Endothelial cell of umbilical vein (primary cell): ENCODE results near the gene MACROH2A2. TPM values are rescaled to one million over a fixed set of nuclear protein-coding genes. Genes with fewer than 3 reads are reported as not detected.

Experiments
- BruUV-seq: library from RNA; stranded (reverse); fragments of 400-500 nt; replicated peaks from 2 replicates; lab custom pipeline; 2021; lab: Mats Ljungman, UMichigan
- CTCF ChIA-PET: fragments of 300-600, 350-600 bp; sonication (Branson Sonifier 250); formaldehyde crosslinking; loops from one replicate; lab custom pipeline; 2021; ENCODE audit warnings: antibody characterized with exemption, inconsistent platforms; lab: Charles Lee
- POLR2A ChIA-PET: fragments of 300-600, 350-600 bp; sonication (Branson Sonifier 250); formaldehyde crosslinking; loops from one replicate; lab custom pipeline; 2021; ENCODE audit warnings: antibody characterized with exemption, inconsistent platforms; lab: Charles Lee
- DNase-seq: peaks from one replicate; pipeline ENCODE4 v3.0.0-alpha.2; 2011; ENCODE audit warnings: low read depth, low spot score
- FAIRE-seq: peaks from 2 replicates; lab custom pipeline; 2011; peaks lifted over from hg19 to GRCh38; lab: Jason Lieb, UNC
- H2AFZ ChIP-seq: 2 replicates; pipeline ENCODE4 v1.6.0; 2012; ENCODE audit warnings: low read depth, low read length, control low read depth, inconsistent platforms
- H3K27ac ChIP-seq: 2 replicates; pipeline ENCODE4 v1.5.1; 2011; ENCODE audit warnings: low read depth, mild to moderate bottlenecking, control low read depth, low read length, moderate library complexity; ENCODE audit not compliant: insufficient read depth
- H3K27me3 ChIP-seq, 2 experiments: 2 replicates each; pipeline versions ENCODE4 v1.6.0 to v1.6.1; 2011; ENCODE audit warnings: low read length in 2 of 2, mixed read lengths in 1 of 2; ENCODE audit not compliant: control insufficient read depth in 2 of 2, insufficient read depth in 2 of 2
- H3K36me3 ChIP-seq, 2 experiments: 2 replicates in 1 of 2; 3 replicates in 1 of 2; pipeline ENCODE4 v1.5.1; 2011; ENCODE audit warnings: low read length in 2 of 2, mild to moderate bottlenecking in 1 of 2, moderate library complexity in 1 of 2; ENCODE audit not compliant: control insufficient read depth in 2 of 2, insufficient read depth in 2 of 2; ENCODE audit errors: extremely low read depth in 1 of 2
- H3K4me1 ChIP-seq: 3 replicates; pipeline ENCODE4 v1.5.1; 2011; ENCODE audit warnings: mild to moderate bottlenecking, low read length; ENCODE audit not compliant: control insufficient read depth, insufficient read depth; ENCODE audit errors: extremely low read depth
- H3K4me2 ChIP-seq: 2 replicates; pipeline ENCODE4 v1.6.1; 2011; ENCODE audit warnings: low read length, control low read depth, mixed read lengths; ENCODE audit not compliant: insufficient read depth
- H3K4me3 ChIP-seq, 3 experiments: fragments of 200-600 bp in 1 of 3; sonication (generic), shearing (Covaris generic) in 1 of 3; replicated peaks in 1 of 3; 2 replicates each; pipeline ENCODE4 v1.5.1; 2011 to 2016; ENCODE audit warnings: control low read depth in 3 of 3, low read length in 3 of 3, mild to moderate bottlenecking in 2 of 3, inconsistent platforms in 1 of 3, low read depth in 1 of 3, moderate library complexity in 1 of 3; ENCODE audit not compliant: insufficient read depth in 1 of 3
- H3K79me2 ChIP-seq: 2 replicates; pipeline ENCODE4 v1.6.0; 2012; ENCODE audit warnings: low read length, inconsistent platforms; ENCODE audit not compliant: control insufficient read depth, insufficient read depth
- H3K9ac ChIP-seq: replicated peaks from 2 replicates; pipeline ENCODE3; 2011; ENCODE audit warnings: low read length, control low read depth; ENCODE audit not compliant: insufficient read depth; ENCODE audit errors: extremely low read depth
- H3K9me1 ChIP-seq: replicated peaks from 3 replicates; pipeline ENCODE4 v1.6.0; 2011; ENCODE audit warnings: mild to moderate bottlenecking, low read length; ENCODE audit not compliant: control insufficient read depth, insufficient read depth; ENCODE audit errors: extremely low read depth
- H3K9me3 ChIP-seq: replicated peaks from 2 replicates; pipeline ENCODE4 v1.5.1; 2012; ENCODE audit warnings: low read length, inconsistent platforms; ENCODE audit not compliant: control insufficient read depth, insufficient read depth
- H4K20me1 ChIP-seq: replicated peaks from 2 replicates; pipeline ENCODE3; 2011; ENCODE audit warnings: mild to moderate bottlenecking, low read length; ENCODE audit not compliant: control insufficient read depth, insufficient read depth; ENCODE audit errors: extremely low read depth
- EZH2 ChIP-seq: IDR thresholded peaks from 2 replicates; pipeline ENCODE4 v1.6.1; 2012; ENCODE audit warnings: borderline replicate concordance, low read depth, mild to moderate bottlenecking, moderate library complexity, low read length, inconsistent platforms; ENCODE audit not compliant: severe bottlenecking
- FOS ChIP-seq: IDR thresholded peaks from 2 replicates; pipeline ENCODE4 v1.6.1; 2011; ENCODE audit warnings: mild to moderate bottlenecking, low read length, moderate library complexity, borderline replicate concordance; ENCODE audit not compliant: insufficient read depth
- GATA2 ChIP-seq: IDR thresholded peaks from 2 replicates; pipeline ENCODE4 v1.7.0; 2011; ENCODE audit warnings: low read depth, mild to moderate bottlenecking, moderate library complexity, mixed read lengths, low read length; ENCODE audit not compliant: insufficient read length, insufficient read depth
- JUN ChIP-seq: IDR thresholded peaks from 2 replicates; pipeline ENCODE4 v1.6.1; 2011; ENCODE audit warnings: borderline replicate concordance, low read depth; ENCODE audit not compliant: insufficient read length, insufficient read depth
- MYC ChIP-seq: IDR thresholded peaks from one replicate; pipeline ENCODE4 v1.6.1; 2011; ENCODE audit warnings: mild to moderate bottlenecking, low read depth, low read length
- POLR2A ChIP-seq: IDR thresholded peaks from 2 replicates; pipeline ENCODE4 v1.6.1; 2012; ENCODE audit warnings: low read depth, mild to moderate bottlenecking, control low read depth, low read length
- POLR2AphosphoS5 ChIP-seq: IDR thresholded peaks from 2 replicates; pipeline ENCODE4 v1.6.1; 2012; ENCODE audit warnings: low read depth, mild to moderate bottlenecking, control low read depth, low read length, moderate library complexity; ENCODE audit not compliant: insufficient read depth
- dilution Hi-C: fragments of 300-500 bp; cut with MboI; formaldehyde crosslinking; loops from one replicate; pipeline ENCODE4 v1.15.0; 2019; ENCODE audit warnings: low sequenced_read_pairs; ENCODE audit not compliant: extremely low pct_ligation_motif_present
- intact Hi-C: fragments of 100-400 bp; cut with micrococcal nuclease; formaldehyde crosslinking; loops from one replicate; pipeline ENCODE4 v1.10.0; 2022
- polyA plus RNA-seq, 4 experiments: library from polyadenylated mRNA; depleted of rRNA in 3 of 4; stranded (reverse) in 3 of 4; unstranded in 1 of 4; fragments of >200 nt; gene quantifications; 2 replicates each; pipeline versions ENCODE4 v1.2.1 to v1.2.3, GENCODE V29; 2011 to 2012; ENCODE audit warnings: missing spikeins in 1 of 4
- total RNA-seq: library from RNA; stranded (reverse); gene quantifications from 2 replicates; pipeline ENCODE4 v1.2.3, GENCODE V29; 2021
- TF ChIP-seq, protein P1 (sequence below): IDR thresholded peaks from 2 replicates; pipeline ENCODE4 v1.6.1; 2011; ENCODE audit not compliant: insufficient read depth, insufficient read length

The MACROH2A2 gene
- total and polyA plus RNA-seq, 2 donors (not counting 3 experiments of a cell fraction or from before 2014, with no cell fraction given), result 0.08 TPM; not detected in 1

DNA sequence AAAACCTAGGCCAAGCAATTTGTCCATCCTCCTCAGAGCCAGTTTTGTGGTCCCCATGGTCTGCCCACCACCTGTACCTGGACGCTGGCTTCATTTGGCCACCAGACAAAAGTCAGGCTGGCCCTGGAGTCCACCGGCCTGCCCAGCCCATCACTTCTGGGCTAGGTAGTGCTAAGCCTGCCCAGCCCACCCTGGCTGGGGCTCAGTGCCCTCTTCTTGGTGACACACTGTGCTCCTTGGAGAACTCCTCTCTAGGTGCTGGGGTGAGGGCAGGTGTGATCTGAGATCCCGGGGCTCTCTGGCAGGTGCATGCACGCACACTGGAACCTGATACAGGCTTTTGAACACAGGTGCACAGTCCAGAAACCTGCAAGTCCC, 78.9 kb downstream of the MACROH2A2 start:
- Histone ChIP-seq H3K4me2 (peak overlapping the region; percentile 88), H4K20me1 (no peaks in the 10 kb centered on the region), H3K27ac (no peak overlapping the region), H3K79me2 (peaks cover 2% of the 10 kb centered on the region), H2AFZ (no peak overlapping the region), H3K27me3 (no peaks in the 10 kb centered on the region), H3K9me3 (no peaks in the 10 kb centered on the region), H3K4me1 (peaks cover 13% of the 10 kb centered on the region), H3K4me3 (no peak overlapping the region), H3K9ac (no peak overlapping the region), H3K36me3 (no peaks in the 10 kb centered on the region), H3K9me1 (no peaks in the 10 kb centered on the region)
- dilution Hi-C loops, result no loop called here
- DNase-seq, result no peak
- ChIA-PET POLR2A (no interaction called here), CTCF (interaction anchor here (1.0 to 2.5 kb wide), 2 partner anchors 15 kb away, joined by 3 to 20 read pairs; partner anchors contain the start of gene TYSND1)
- FAIRE-seq, result no peak
- TF ChIP-seq, protein P1, sequence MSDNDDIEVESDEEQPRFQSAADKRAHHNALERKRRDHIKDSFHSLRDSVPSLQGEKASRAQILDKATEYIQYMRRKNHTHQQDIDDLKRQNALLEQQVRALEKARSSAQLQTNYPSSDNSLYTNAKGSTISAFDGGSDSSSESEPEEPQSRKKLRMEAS, result no peak
- TF ChIP-seq GATA2, result no peak
- TF ChIP-seq FOS, result no peak
- no peak for TF ChIP-seq MYC
- no peak for TF ChIP-seq EZH2
- TF ChIP-seq JUN, result no peak
- no peak for TF ChIP-seq POLR2A
- no peak for TF ChIP-seq POLR2AphosphoS5
- no TSS peak for BruUV-seq
- intact Hi-C loops, result no loop called here
